Epithelial cell of prostate (primary cell): ENCODE data around the gene TAPBPL.
A peak's percentile ranks its signal among the peaks of the same experiment; 100 is the strongest.
"Not testable (repeated sequence)": the region's sequence is repeated elsewhere in the genome, so short reads cannot be mapped to it uniquely, and the experiment has no call there.

Experiments used
- DNase-seq: peaks from one replicate; pipeline ENCODE4 v3.0.0-alpha.2; 2011; ENCODE audit warnings: low read depth, low spot score
- H3K27ac ChIP-seq: fragments of 450-650 bp; 2 replicates; pipeline ENCODE4 v1.5.1; 2017; ENCODE audit warnings: mild to moderate bottlenecking

Gene TAPBPL

DNA sequence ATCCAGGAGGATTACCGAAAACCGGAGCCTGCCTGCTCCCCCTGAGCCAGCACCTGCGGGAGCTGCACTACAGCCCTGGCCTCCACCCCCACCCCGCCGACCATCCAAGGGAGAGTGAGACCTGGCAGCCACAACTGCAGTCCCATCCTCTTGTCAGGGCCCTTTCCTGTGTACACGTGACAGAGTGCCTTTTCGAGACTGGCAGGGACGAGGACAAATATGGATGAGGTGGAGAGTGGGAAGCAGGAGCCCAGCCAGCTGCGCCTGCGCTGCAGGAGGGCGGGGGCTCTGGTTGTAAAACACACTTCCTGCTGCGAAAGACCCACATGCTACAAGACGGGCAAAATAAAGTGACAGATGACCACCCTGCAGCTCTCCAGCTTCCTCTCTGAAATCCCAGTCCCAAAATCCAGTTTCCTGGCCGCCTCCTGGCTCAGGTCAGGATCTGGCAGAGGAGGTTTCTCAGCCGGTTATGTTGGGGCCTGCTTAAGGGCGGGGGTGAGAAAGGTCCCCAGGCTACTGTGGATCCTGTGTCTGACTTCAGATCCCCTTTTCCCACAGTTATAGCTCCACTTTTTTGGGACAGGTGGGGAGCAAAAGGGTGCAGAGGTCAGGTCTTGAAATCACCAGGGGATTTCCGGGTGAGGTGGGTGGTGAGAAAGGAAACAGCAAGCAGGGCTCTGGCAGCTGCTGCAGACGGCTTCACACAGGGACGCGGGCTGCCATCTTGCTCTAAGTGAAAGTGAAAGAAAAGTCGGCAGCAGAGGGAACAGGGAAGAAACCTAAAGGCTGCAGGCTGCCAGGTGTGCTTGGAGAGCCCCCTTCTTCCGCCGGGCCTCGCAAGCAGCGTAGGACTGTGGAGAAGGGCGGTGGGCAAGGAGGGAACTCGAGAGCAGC is at the start of gene TAPBPL:
Gene TAPBPL (plus strand): TSS at position 695 of the 897 bp plus-strand sequence. CDS start 207 bp downstream, outside the sequence.
- peak within 1 kb of the TSS; percentile 76 for H3K27ac ChIP-seq
- DNase-seq = no peak

GRCh38 chr12:6404390-6404789 is 47.5 kb upstream of the TAPBPL start:
- no peak for DNase-seq

DNA sequence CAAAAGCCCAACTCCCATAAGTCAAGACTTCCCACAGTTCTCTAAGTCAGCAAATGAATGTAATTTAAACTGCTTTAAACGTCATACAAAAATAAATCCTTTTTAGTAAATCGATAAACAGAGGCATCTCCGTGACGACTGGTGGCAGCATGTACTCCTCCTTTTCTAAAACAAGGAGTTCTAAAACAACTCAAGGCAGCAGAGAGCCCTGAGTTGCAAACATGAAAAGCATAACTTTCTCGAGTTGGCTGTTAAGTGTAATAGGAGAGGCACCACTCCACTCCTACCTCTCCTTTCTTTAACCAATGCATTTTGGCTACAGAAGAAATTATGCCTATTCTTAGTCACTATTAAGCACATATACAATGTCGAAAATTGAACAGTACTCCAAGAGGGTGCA is 45.9 kb upstream of the TAPBPL start:
- no peak overlapping the region for H3K27ac ChIP-seq
- no peak for DNase-seq

More at GRCh38 chr12:6404390-6404789, 47.5 kb upstream of the TAPBPL start:
- H3K27ac ChIP-seq = no peak overlapping the region

DNA sequence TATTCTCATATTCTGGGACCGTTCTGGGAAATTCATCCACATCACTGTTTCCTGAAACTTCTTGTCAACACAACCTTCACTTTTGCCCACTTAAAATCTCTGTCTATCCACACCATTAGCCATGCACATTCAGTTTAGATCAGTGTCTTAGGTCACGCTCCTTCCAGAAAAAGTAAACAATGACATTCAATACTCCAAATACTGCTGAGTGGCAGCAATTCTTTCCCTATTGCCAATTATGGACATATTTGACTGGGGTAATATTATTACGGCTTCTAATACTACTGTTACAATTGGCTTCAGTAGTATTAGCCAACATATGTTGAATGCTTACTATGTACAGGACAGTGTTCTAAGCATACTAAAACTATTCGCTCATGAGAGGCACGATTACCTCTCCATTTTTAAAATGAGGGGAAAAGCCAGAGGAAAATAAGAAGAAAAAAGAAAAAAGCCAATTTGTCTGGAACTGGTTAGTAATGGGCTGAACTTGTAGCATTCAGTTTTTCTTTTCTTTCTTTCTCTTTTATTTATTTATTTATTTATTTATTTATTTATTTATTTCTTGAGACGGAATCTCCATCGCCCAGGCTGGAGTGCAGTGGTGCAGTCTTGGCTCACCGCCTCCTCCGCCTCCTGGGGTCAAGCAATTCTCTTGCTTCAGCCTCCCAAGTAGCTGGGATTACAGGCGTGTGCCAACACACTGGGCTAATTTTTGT is 44.4 kb upstream of the TAPBPL start:
- no peak overlapping the region for H3K27ac ChIP-seq
- no peak for DNase-seq

DNA sequence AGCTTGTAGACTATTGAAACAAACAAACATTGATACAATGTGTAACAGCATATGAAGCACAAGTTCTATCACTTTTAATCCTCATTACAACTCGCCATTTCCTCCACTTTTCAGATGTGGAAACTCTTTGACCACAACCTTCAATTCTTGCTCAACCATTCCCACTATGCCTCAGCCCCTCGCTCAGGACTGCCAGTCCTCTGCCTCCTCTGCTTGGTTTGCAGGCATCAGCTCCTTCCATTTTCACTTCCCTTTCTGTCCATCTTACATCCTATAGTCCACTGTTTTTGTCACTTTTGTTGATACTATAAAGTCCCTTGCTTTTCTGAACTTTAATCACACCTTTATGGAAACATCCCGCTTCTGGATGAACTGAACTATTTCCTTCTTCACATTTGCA is 35.2 kb upstream of the TAPBPL start:
- no peak overlapping the region for H3K27ac ChIP-seq
- DNase-seq = no peak

- no peak overlapping the region for H3K27ac ChIP-seq
- DNase-seq = no peak
Observed at GRCh38 chr12:6418796-6419195, 33.0 kb upstream of the TAPBPL start.

- H3K27ac ChIP-seq = no peak overlapping the region
- no peak for DNase-seq
Observed at GRCh38 chr12:6420364-6420763, 31.5 kb upstream of the TAPBPL start.

- H3K27ac ChIP-seq = no peak overlapping the region
Observed at GRCh38 chr12:6423267-6424007, 28.4 kb upstream of the TAPBPL start.

DNA sequence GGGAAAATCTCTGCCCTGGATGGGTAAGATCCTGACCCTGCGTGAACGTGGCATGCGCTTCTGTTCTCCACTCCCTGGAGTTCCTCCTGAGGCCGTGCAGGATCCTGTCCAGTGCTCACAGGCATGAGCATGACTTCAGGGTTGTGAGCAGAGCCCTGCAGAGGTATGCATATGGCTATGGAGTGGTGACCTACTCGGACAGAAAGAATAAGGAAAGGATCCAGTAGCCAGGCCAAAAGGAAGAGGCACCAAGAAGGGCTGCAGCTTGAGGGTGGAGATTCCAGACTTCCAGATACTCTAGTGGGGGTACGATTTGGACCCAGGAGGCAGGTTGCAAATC is 27.9 kb upstream of the TAPBPL start:
- H3K27ac ChIP-seq = no peak overlapping the region

More at GRCh38 chr12:6423267-6424007, 28.4 kb upstream of the TAPBPL start:
- peak; percentile 45 for DNase-seq

GRCh38 chr12:6424866-6425265 is 27.0 kb upstream of the TAPBPL start:
- DNase-seq = no peak
- no peak overlapping the region for H3K27ac ChIP-seq

More for the DNA sequence above, 27.9 kb upstream of the TAPBPL start:
- DNase-seq = no peak

DNA sequence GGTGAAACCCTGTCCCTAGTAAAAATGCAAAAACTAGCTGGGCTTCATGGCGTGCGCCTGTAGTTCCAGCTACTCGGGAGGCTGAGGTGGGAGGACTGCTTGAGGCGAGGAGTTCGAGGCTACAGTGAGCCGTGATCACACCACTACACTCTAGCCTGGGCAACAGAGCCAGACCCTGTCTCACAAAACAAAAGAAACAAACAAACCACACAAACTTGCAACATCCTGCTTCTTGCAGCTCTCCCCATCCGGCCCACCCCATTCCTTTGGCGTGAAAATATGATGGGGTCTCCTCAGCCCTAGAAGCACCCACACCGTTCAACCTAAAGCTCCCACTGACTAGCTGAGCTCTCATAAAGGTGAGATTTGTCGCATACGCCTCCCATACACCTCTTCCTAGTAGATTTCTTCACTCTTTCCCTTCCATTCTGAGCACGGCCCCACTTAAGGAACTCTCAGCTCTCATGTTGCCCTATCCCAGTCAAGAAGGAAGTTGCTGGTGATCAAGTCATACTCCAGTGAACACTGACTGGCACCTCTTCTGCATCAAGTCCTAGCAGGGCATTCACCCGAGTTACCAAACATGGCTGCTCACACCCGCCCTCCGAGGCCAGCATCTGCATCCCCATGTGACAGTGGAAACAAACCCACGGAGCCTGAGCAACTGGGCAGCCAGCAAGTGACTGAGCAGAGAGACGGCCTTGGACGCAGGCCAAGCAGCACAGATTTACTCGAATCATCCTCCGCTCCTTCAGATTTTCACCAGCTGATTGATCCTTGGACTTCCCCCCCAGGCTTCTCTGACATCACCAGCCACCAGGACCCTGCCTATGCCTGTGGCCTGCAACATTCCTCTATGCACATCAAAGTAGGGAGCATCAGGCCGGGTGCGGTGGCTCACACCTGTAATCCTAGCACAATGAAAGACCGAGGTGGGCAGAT is 26.0 kb upstream of the TAPBPL start:
- H3K27ac ChIP-seq = no peak overlapping the region

GRCh38 chr12:6426882-6427671 is 24.8 kb upstream of the TAPBPL start:
- no peak for DNase-seq
- no peak overlapping the region for H3K27ac ChIP-seq

More for the DNA sequence above, 26.0 kb upstream of the TAPBPL start:
- no peak for DNase-seq

DNA sequence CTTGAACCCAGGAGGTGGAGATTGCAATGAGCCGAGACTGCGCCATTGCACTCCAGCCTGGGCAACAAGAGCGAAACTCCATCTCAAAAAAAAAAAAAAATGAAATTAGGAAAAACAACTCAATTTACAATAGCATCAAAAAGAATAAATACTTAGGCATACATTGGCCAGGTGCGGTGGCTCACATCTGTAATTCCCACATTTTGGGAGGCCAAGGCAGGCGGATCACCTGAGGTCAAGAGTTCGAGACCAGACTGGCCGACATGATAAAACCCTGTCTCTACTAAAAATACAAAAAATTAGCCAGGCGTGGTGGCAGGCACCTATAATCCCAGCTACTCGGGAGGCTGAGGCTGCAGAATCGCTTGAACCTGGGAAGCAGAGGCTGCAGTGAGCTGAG is 24.0 kb upstream of the TAPBPL start:
- not testable (repeated sequence) for DNase-seq, H3K27ac ChIP-seq

GRCh38 chr12:6428326-6428725 is 23.5 kb upstream of the TAPBPL start:
- DNase-seq = no peak

DNA sequence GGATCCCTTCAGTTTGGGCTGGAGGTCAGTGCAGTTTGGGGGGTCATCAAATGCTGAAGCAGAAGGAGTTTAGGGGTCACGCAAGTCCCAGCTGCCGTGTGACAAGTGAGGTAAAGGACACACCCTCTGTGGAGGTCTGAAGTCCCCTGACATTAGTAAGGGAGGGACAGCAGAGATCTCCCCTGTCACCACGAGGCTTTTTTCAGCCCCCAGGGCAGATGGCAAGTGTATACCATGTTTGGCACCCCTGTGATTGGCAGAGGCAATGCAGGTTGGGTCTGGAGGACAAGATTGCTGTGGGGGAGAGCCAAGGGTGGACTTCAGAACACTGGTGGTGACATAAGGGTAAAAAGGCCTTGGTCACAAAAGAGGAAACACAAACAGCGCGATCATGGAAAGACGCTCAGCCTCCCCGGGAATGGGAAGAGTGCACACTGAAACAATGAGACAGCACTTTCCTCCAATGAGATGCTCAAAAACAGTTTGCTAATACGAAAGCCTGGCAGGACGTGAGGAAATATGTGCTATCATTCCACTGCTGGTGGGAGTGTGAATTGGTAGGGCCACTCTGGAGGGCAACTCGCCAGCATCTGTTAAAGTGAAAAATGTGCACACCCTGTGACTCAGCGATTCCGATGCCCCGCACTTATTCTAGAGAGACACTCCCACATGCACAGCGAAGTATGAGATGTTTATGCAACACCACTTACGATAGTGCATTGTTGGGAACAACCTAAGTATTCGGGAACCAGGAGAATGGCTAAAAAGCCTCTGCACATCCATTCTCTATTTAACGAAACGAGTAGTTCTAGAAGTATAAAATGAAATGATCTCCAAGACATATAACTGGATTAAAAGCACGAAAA is 21.5 kb upstream of the TAPBPL start:
- DNase-seq = peak; percentile 51
- H3K27ac ChIP-seq = peak overlapping the region; percentile 55

More at GRCh38 chr12:6428326-6428725, 23.5 kb upstream of the TAPBPL start:
- no peak overlapping the region for H3K27ac ChIP-seq

DNA sequence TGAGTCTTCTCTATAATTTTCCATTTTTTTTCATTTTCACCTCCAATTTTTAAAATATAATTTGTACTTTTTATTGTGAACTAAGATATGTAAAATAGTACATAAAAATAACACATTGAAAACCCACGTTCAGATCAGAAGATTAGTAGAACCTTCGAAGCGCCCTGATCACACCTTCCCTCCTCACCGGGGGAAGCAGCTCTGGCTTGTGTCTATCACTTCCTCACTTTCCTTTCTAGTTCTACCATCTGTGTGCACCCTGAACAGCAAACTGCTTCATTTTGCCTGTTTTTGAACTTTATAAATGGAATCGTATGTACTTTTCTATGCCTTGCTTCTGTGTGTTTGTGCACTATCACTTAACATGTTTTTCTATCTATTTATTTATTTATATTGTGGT is 18.9 kb upstream of the TAPBPL start:
- no peak for DNase-seq
- H3K27ac ChIP-seq = no peak overlapping the region

GRCh38 chr12:6434205-6435140 is 17.4 kb upstream of the TAPBPL start:
- DNase-seq = no peak
- H3K27ac ChIP-seq = no peak overlapping the region
